GM12801 (cell line): ENCODE results near the gene MINDY4.

Source experiments
- TF ChIP-seq, protein P1 (sequence below): IDR thresholded peaks from one replicate; pipeline ENCODE4 v1.5.1; 2011; ENCODE audit warnings: control low read depth; ENCODE audit not compliant: insufficient read length; ENCODE audit errors: extremely low read depth

MINDY4 gene

DNA sequence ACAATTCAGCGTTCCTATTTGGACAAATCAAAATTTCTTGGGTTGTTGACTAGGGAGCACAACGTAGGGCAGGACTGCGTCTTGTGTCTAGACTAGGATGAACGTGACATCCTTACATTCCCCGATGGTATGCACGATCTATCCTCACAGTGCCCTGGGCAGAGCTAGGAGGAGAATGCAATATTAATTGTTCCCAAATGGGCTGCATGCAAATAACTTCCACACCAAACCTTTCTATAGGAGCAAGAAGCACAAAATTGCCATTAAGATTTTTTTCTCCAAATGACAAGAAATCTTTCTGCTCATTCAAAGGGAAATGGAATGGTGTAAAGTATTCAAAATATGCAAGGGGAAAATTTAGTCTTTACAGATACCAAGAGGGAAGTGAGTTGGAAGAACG lies 119.0 kb downstream of the MINDY4 start:
- TF ChIP-seq, protein P1, sequence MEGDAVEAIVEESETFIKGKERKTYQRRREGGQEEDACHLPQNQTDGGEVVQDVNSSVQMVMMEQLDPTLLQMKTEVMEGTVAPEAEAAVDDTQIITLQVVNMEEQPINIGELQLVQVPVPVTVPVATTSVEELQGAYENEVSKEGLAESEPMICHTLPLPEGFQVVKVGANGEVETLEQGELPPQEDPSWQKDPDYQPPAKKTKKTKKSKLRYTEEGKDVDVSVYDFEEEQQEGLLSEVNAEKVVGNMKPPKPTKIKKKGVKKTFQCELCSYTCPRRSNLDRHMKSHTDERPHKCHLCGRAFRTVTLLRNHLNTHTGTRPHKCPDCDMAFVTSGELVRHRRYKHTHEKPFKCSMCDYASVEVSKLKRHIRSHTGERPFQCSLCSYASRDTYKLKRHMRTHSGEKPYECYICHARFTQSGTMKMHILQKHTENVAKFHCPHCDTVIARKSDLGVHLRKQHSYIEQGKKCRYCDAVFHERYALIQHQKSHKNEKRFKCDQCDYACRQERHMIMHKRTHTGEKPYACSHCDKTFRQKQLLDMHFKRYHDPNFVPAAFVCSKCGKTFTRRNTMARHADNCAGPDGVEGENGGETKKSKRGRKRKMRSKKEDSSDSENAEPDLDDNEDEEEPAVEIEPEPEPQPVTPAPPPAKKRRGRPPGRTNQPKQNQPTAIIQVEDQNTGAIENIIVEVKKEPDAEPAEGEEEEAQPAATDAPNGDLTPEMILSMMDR, result no peak

DNA sequence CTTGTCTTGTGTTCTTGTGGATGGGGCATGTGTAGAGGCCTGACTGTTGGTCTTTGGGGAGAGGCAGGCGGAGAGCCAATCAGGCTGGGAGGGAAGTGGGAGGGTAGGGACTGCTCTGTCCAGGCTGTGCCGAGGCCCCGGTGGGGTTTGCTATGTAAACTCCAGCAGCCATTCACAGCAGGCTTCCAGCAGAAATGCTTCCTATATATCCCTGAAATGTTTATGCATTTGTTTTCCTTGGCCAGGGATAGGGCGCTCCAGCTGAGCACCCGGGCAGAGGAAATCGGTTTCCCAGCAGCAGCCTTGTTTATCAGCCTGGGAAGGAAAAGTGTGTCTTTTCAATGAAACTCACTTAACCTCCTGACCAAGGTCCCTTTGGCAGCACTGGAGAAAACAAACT lies 122.1 kb downstream of the MINDY4 start:
- TF ChIP-seq, protein P1, result no peak

DNA sequence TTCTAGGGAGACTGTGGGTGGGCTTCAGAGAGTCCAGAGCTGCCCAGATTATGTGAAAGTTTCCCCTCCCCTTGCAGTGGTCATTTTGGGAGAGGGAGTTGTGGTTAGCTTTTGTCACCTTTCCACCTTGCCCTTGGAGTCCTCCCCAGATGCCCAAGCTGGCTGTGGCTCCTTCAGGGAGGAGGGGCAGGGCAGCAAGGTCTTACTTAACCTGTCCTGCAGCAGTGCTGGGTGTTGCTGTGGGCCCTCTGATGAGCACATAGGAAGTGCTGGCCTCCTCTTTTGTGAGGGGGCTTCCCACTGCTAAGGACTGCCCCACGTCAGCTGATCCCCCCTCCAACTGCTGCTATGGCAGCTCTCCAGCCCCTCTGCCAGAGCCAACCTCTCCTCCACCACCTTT lies 122.8 kb downstream of the MINDY4 start:
- TF ChIP-seq, protein P1, result no peak

DNA sequence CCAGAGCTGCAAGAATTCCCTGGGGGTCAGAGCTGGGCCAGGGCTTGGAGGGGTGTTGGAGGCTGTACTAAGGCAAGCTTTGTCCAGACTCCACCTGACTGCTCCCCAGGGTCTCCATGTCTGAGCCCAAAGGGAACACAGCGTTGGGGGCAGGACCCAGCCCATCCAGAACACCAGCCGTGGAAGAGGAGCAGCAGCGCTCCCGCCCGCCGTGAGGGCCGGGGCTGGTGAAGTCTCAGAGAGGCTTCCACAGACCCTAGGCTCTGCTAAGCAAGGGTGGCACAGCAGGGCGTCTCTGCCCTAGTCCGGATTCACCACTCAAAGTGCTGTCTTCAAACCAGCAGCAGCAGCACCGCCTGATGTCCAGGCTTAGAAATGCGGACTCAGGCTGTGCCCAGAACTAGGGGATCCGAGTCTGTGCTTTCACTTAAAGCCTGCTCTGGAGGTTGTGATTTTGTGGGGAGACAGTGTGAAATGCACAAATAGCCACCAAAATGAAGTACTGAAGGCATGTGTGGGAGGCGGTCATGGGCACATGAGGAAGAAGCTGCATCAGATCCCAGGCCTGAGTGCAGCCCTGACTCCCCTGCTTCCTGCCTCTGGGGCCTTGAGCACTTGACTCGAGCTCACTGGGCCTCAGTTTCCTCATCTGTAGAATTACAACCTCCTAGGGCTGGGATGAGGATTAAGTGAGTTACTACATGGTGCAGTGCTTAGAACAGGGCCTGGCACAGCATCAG lies 123.8 kb downstream of the MINDY4 start:
- TF ChIP-seq, protein P1, result no peak

DNA sequence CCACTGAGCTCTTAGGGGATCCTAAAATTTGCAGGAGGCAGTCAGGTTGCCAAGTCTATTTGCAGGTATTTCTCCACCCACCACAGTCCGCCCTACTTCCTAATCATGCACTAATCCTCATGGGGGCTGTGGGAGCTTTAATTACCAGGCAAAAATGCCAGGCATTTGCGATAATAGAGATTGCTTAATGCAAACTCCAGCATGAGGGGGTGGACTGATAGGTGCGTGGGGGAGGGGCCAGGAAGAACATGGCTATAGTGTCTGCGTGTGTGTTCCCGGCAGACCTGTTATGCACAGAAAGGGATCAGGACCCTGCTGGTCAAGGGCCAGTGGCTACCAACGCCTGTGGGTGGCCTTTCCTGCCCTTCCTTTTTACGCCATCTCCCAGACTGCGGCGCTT lies 124.8 kb downstream of the MINDY4 start:
- TF ChIP-seq, protein P1, result no peak

DNA sequence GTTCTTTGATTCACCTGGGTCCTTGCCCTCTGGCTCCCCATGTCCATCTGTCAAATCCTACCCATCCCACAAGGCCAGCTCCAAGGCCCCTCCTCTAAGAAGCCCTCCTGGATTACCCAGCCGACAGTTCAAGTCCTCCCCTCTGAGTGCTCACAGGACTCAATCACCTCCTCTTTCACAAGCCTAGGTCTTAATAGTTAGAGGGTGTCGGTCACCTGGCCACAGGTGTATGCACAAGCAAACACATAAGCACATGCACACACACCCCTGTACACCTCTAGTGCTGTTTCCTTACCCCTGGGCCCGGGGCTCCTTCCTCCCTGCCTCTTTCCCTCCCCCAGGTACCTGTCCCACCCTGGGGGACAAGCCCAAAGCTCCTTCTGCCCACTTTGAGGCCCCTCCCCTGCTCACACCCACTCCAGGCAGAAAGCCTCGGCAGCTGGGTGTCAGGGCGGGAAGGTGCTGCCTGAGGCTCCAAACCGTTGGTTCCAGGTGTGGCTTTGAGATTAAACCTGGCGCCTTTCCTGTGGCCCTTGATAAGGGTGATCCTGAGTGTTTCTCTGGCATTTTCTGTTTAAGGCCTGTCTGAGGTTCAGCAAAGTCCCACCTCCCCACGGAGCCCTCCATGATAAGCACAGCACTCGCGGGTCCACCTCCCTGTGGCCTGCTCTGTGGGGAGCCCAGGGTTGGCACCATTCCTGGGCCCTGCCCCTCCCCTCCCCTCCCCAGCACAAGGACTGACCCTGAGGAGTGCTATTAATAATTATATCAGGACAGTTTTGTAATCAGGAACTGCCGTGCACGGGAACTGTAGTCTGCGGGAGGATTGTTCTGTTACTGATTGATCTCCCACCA lies 125.8 kb downstream of the MINDY4 start:
- TF ChIP-seq, protein P1, result no peak

DNA sequence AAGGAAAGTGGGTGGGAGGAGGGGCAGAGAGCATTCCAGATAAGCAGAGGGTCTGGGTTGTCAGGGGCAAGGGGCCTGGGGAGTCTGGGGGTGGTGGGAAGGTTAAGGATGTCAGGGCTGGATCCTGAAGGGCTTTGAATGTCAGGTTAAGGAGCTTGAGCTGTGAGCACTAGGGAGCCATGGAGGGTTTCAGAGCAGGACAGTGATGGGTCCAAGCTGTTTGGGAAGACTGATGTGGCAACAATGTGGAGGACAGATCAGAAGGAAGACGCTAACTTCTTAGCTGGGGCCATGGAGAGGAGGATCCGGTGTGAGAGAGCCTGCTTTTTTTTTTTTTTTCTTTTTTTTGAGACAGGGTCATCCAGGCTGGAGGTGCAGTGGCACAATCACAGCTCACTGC lies 126.6 kb downstream of the MINDY4 start:
- TF ChIP-seq, protein P1, result no peak
